ENCODE results near the gene GJD3.

DNA sequence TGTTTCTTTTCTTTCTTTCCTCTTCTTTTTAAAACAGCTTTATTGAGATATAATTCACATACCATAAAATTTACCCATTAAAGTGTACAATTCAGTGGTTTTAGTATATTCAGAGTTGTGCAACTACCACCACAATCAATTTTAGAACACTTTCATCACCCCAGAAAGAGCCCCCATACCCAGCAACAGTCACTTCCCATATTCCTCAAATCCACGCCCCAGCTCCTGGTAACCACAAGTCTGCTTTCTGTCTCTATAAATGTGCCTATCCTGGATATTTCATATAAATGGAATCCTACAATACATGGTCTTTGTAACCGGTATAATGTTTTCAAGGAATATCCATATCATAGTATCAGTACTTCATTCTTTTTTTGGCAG, 36.2 kb downstream of the GJD3 start:
- TF ChIP-seq, protein P1, sequence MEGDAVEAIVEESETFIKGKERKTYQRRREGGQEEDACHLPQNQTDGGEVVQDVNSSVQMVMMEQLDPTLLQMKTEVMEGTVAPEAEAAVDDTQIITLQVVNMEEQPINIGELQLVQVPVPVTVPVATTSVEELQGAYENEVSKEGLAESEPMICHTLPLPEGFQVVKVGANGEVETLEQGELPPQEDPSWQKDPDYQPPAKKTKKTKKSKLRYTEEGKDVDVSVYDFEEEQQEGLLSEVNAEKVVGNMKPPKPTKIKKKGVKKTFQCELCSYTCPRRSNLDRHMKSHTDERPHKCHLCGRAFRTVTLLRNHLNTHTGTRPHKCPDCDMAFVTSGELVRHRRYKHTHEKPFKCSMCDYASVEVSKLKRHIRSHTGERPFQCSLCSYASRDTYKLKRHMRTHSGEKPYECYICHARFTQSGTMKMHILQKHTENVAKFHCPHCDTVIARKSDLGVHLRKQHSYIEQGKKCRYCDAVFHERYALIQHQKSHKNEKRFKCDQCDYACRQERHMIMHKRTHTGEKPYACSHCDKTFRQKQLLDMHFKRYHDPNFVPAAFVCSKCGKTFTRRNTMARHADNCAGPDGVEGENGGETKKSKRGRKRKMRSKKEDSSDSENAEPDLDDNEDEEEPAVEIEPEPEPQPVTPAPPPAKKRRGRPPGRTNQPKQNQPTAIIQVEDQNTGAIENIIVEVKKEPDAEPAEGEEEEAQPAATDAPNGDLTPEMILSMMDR (IDR thresholded peaks at IDR 0.05; ENCODE audit: low read length) = no peak
- TF ChIP-seq EZH2phosphoT487 (IDR thresholded peaks at IDR 0.05; ENCODE audit: low read length) = no peak
- no peak for TF ChIP-seq EZH2 (optimal IDR thresholded peaks at IDR 0.05; ENCODE audit: low read depth, low read length)

All from MM.1S (cell line).